HG03039 (cell line): ENCODE measurements around the gene OR10T2.
"Not testable (repeated sequence)": the region's sequence is repeated elsewhere in the genome, so short reads cannot be mapped to it uniquely, and the experiment has no call there.

ENCODE experiments used
- ATAC-seq: cut with Tn5 transposase; IDR thresholded peaks from one replicate; pipeline ENCODE4 v1.9.1; 2021; ENCODE audit warnings: mild to moderate bottlenecking, moderate library complexity; ENCODE audit not compliant: unreplicated experiment

Gene OR10T2

GRCh38 chr1:158356616-158357015, 42.6 kb downstream of the OR10T2 start:
- no peak for ATAC-seq

GRCh38 chr1:158355773-158356285, 43.4 kb downstream of the OR10T2 start:
- ATAC-seq, result no peak

GRCh38 chr1:158354255-158354654, 45.0 kb downstream of the OR10T2 start:
- ATAC-seq, result no peak

- no peak for ATAC-seq
These were observed 45.8 kb downstream of the OR10T2 start, which contains the start of gene CD1E for GRCh38 chr1:158353303-158354075. Gene CD1E, plus strand, starts transcription at chr1:158353894. Its CDS starts 95 bp downstream, at chr1:158353989.

- not testable (repeated sequence) for ATAC-seq
These were observed 50.3 kb downstream of the OR10T2 start for GRCh38 chr1:158348946-158349345.
